Effector CD4-positive, alpha-beta T cell (primary cell): ENCODE results near the gene NCBP3.
A peak's percentile ranks its signal among the peaks of the same experiment; 100 is the strongest.
"Not testable (repeated sequence)": the region's sequence is repeated elsewhere in the genome, so short reads cannot be mapped to it uniquely, and the experiment has no call there.

Experiments
- DNase-seq: peaks from one replicate; pipeline ENCODE4 v3.0.0-alpha.2; 2020

NCBP3 gene

DNA sequence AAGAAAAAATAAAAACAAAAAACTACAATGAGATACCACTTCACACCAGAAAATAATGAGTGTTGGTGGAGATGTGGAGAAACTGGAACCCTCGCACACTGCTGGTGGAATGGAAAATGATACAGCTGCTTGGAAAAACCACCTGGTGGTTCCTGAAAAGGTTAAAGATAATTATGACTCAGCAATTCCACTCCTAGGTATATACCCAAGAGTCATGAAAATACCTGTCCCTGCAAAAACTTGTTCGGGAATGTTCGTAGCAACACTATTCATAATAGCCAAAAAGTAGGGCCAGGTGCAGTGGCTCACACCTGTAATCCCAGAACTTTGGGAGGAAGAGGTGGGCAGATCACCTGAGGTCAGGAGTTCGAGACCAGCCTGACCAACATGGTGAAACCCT is 36.9 kb downstream of the NCBP3 start:
- DNase-seq, result no peak

- DNase-seq, result no peak
Measured at GRCh38 chr17:3808701-3809100, 37.3 kb downstream of the NCBP3 start.

DNA sequence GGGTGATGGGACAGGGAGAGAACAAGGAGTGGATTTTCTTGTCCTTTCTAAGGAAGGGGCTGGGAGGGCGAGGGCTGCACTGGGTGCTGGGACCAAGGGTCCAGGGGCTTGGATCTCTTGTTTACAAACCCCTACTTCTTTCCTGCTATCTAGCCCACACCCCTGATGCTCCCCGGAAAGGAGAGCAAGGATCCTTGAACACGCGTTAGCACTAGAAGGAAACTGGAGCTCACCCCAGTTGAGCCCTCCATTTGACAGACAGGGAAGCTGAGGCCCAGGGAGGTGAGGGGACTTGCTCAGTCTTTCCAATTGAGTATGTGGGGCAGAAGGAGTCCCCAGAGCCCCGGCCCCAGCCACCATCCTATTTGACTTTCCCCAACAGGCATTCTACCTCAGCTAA is 40.5 kb downstream of the NCBP3 start:
- no peak for DNase-seq

GRCh38 chr17:3804503-3804931 is 41.5 kb downstream of the NCBP3 start:
- no peak for DNase-seq

DNA sequence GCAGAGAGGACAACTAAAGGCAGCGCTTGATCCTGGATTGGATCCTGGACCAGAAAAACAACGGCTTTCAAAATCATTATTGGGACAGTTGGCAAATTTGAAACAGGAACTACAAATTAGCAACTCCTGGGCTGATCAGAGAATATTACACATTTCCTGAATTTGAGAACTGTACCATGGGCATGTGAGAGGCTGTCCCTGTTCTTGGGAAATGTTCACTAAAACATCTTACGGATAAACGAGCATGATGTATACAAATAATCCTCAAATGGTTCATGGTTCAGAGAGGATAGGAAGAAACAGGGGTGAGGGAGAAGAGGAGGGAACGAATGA is 42.8 kb downstream of the NCBP3 start:
- no peak for DNase-seq

DNA sequence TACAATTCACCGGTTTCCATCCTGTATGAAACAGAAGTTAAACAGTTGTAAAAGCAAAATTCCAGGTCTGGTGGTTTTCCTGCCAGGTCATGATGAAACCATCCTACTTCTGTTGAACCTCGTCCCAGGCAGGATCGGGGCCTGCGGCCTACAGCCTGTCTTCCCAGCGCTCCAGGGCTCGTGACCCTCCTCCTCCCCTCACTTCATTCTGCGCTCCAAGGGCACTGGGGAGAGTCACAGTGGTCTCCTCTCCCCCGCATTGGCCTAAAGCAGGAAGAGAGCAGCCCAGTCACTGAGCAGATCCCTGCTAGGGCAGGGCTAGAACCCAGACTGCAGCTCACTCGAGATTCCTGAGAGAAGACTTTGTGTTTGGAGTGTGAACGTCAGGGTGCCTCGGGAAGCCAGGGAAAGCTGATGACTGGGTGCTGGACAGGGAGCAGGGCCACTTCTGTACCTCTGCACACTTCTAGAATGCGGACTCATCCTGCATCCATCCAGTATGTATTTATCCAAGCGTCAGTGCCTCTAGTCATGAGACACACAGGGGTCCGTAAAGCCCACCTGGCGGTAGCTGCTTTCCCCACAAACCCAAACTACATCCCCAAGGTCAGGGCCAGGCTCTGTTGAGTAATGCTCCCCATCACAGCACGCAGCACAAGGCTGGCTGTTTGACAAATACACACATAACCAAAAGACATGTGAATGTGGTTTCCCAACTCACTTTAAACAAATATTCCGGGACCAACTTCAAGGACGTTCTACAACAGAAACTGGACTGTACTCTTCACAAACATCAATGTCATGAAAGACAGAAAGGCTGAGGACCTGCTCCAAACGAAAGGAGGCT is 43.4 kb downstream of the NCBP3 start:
- no peak for DNase-seq

DNA sequence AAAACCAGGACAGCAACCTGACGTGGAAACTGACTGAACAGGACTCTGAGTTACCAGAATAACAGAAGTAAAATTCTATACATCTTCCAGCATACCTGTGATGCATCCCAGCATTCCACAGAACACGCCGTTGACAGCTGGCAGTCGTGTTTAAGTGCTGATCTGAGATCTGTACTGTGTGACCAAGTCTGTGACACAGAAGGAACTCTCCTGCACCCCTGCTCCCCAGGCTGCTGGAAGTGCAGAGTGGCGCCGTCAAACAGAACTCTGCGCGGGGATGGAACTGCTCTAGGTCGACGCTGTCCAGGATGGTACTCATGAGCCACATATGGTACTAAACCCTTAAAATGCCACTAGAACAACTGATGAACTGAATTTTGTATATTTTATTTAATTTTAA is 44.3 kb downstream of the NCBP3 start:
- no peak for DNase-seq

DNA sequence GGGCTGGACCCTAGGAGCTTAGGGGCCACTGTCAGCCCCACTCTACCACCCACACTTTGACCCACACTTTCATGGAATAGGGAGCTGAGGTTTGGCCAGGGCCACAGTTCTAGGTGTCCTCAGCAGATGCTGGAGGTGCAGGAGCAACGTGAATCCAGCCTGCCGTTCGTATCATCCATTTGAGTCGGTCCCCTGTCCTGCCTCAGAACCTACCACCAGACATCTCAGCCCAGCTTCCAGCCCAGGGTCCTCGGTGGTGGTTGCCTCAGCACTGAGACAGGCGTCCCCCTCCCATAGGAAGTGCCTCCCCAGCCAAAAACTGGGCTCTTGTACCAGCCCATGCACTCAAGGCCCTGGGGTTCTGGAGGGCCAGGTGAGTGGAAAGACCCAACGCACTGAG is 44.7 kb downstream of the NCBP3 start:
- DNase-seq, result no peak

- DNase-seq, result no peak
Measured at GRCh38 chr17:3800362-3801271, 45.4 kb downstream of the NCBP3 start, which contains the start of gene ITGAE. Gene ITGAE (minus strand): TSS chr17:3801188. CDS start chr17:3801144, 44 bp downstream.

DNA sequence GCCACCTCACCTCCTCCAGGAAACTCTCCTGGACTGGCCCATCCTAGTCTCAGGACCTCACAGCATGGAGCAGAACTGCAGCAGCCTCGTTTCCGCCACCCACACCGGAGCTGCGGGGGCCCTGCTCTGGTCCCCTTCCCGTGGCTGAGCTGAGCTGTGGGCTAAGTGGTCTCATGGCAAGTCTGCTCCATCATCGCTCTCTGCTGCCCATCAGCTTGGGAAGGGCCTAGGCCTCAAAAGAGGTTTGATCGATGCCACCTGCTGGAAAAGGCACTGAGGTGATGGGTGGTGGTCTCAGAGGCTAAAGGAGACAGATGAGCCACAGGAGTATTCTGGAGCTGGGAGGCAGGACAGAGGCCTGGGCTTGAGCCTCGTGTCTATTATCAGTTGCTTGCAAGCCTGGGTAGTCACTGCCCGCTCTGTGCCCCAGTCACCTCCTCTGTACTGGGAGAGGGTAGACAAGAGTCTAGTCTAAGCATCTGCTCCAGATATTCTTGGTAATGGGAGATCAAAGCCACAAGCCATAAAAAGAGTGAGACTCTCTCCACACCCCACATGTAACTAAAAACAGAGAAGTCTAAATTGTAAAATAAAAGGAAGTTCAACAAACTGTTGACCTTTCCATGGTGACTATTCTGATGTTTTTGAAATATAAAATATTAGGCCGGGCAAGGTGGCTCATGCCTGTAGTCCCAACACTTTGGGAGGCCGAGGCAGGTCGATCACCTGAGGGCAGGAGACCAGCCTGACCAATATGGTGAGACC is 46.7 kb downstream of the NCBP3 start:
- DNase-seq, result no peak

- no peak for DNase-seq
Measured at GRCh38 chr17:3798273-3799180, 47.5 kb downstream of the NCBP3 start.

DNA sequence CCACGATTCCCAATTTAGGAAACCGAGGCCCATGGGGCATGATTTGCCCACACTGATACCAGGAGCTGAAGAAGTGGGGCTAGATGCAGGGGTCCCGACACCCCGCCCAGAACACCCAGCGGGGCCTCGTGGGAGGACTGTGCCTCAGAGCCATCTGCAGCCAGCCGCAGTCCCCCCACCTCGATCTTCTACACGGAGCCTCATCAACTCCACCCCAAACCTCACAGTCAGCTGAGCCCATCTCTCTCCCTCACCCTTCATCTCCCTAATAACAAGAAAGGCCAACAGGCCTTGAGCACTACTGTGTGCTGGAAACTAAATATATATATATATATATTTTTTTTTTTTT is 49.2 kb downstream of the NCBP3 start:
- no peak for DNase-seq

- DNase-seq, result peak; percentile 57
Measured at GRCh38 chr17:3796110-3796821, 49.8 kb downstream of the NCBP3 start.

GRCh38 chr17:3795390-3796102 is 50.5 kb downstream of the NCBP3 start:
- no peak for DNase-seq

DNA sequence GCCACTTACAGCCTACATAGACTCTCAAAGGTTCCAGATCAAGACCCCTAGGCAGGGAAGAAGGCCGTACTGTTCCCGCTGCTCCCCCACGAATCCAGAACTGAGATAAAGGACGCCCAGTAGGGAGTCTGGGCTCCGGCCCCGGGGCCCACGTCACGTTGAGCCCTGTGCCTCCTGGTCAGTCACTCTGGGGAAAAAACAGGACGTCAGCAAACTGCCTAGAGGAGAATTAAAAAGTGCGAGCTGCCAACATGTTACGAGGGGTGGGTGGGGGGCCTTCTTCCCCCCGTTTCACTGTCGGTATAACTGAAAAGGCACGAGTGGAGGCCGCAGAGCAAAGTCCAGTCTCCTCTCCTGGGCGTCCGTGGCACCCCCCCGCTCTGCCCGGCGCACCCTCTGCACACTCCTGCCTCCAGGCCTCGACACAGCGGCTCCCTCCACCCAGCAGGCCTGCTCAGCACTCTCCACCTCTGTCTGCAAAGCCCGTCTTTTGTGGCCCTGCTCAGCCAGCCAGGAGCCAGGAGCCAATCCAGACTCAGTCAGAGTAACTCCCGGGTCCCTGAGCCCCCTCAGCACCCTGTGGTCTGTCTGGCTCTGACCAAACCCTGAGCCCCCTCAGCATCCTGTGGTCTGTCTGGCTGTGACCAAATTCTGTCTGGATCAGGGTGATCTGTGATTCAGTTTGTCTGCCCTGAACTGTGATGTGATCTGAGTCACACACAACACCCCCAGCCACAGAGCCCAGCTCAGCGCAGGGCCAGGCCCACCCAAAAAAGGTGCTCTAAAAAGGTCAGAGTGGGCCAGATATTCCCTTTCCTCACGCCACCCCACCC is 51.3 kb downstream of the NCBP3 start:
- DNase-seq, result peak; percentile 32

- not testable (repeated sequence) for DNase-seq
Measured at GRCh38 chr17:3794152-3794551, 51.9 kb downstream of the NCBP3 start.

DNA sequence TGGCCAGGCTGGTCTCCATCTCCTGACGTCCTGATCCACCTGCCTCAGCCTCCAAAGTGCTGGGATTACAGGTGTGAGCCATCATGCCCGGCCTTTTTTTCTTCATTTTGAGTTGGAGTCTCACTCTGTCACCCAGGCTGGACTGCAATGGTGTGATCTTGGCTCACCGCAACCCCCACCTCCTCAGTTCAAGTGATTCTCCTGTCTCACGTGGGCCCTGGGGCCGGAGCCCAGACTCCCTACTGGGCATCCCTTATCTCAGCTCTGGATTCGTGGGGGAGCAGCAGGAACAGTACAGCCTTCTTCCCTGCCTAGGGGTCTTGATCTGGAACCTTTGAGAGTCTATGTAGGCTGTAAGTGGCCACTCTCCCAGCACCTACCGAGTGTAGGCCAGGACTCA is 52.8 kb downstream of the NCBP3 start:
- not testable (repeated sequence) for DNase-seq

DNA sequence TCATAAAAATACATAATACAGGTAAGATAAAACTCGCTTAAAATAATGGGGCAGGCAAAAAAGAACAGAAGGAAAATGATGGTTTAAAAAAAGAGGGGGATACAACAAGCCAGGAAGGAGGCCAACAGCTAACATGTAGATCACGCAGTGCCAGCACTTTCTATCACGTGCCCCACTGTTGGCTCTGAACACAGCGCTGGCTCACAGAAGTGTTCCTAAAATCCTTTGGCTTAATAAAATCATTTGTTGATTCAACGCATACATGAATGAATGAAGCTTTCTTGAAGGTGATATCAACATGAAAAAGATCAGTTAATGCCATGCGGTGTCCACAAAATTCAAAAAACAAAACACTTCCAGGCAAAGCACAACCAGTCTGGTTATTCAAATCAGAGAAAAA is 53.6 kb downstream of the NCBP3 start:
- no peak for DNase-seq

DNA sequence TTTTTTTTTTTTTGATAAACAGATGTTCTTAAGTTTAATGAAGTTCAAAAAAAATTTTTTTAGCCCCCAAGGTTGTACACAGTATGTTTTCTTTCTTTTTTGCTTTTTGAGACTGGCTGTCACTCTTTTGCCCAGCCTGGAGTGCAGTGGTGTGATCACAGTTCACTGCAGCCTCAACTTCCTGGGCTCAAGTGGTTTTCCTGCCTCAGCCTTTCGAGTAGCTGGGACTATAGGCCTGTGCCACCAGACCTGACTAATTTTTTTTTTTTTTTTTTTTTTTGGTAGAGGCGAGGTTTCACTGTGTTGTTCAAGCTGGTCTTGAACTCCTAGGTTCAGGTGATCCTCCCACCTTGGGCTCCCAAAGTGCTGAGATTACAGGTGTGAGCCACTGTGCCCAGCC is 57.8 kb downstream of the NCBP3 start:
- DNase-seq, result no peak

- DNase-seq, result not testable (repeated sequence)
Measured at GRCh38 chr17:3785323-3785722, 60.7 kb downstream of the NCBP3 start.
